ENCODE results near the gene LAMA2.

GRCh38 chr6:128836761-128837160 is 46.2 kb upstream of the LAMA2 start:
- no peak for TF ChIP-seq CTCF (IDR thresholded peaks at IDR 0.05)
- no peak for TF ChIP-seq POLR2A (IDR thresholded peaks at IDR 0.05)
- TF ChIP-seq POLR2AphosphoS5 (IDR thresholded peaks at IDR 0.05), result no peak

Measured in breast epithelium (tissue), 3 donors.